ENCODE measurements around the gene CRIP2.

- TF ChIP-seq CEBPZ (IDR thresholded peaks at IDR 0.05; ENCODE audit: low read depth, low read length) (no peak), JUND (IDR thresholded peaks at IDR 0.05; ENCODE audit: low read depth, low read length) (no peak), SUPT20H (IDR thresholded peaks at IDR 0.05; ENCODE audit: borderline replicate concordance, control insufficient read depth, low read depth, low read length) (no peak), GATAD2B (conservative IDR thresholded peaks at IDR 0.05; ENCODE audit: low read depth) (no peak), EP300 (IDR thresholded peaks at IDR 0.05; ENCODE audit: borderline replicate concordance in 1 of 2, control insufficient read depth in 1 of 2, low read depth in 2 of 2, low read length in 2 of 2) (no peak), YY1 (IDR thresholded peaks at IDR 0.05; ENCODE audit: low read depth, low read length) (no peak), POLR2AphosphoS5 (IDR thresholded peaks at IDR 0.05; ENCODE audit: low read length) (no peak), NKRF (conservative IDR thresholded peaks at IDR 0.05) (no peak), TAF1 (IDR thresholded peaks at IDR 0.05; ENCODE audit: borderline replicate concordance, low read depth, low read length) (no peak)
- TF ChIP-seq, protein P1, sequence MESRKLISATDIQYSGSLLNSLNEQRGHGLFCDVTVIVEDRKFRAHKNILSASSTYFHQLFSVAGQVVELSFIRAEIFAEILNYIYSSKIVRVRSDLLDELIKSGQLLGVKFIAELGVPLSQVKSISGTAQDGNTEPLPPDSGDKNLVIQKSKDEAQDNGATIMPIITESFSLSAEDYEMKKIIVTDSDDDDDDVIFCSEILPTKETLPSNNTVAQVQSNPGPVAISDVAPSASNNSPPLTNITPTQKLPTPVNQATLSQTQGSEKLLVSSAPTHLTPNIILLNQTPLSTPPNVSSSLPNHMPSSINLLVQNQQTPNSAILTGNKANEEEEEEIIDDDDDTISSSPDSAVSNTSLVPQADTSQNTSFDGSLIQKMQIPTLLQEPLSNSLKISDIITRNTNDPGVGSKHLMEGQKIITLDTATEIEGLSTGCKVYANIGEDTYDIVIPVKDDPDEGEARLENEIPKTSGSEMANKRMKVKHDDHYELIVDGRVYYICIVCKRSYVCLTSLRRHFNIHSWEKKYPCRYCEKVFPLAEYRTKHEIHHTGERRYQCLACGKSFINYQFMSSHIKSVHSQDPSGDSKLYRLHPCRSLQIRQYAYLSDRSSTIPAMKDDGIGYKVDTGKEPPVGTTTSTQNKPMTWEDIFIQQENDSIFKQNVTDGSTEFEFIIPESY (IDR thresholded peaks at IDR 0.05): no peak
- TF ChIP-seq, protein P2, sequence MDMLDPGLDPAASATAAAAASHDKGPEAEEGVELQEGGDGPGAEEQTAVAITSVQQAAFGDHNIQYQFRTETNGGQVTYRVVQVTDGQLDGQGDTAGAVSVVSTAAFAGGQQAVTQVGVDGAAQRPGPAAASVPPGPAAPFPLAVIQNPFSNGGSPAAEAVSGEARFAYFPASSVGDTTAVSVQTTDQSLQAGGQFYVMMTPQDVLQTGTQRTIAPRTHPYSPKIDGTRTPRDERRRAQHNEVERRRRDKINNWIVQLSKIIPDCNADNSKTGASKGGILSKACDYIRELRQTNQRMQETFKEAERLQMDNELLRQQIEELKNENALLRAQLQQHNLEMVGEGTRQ (IDR thresholded peaks at IDR 0.05; ENCODE audit: borderline replicate concordance, low read depth, low read length): no peak
- TF ChIP-seq, protein P3, sequence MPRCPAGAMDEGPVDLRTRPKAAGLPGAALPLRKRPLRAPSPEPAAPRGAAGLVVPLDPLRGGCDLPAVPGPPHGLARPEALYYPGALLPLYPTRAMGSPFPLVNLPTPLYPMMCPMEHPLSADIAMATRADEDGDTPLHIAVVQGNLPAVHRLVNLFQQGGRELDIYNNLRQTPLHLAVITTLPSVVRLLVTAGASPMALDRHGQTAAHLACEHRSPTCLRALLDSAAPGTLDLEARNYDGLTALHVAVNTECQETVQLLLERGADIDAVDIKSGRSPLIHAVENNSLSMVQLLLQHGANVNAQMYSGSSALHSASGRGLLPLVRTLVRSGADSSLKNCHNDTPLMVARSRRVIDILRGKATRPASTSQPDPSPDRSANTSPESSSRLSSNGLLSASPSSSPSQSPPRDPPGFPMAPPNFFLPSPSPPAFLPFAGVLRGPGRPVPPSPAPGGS (IDR thresholded peaks at IDR 0.05; ENCODE audit: borderline replicate concordance, insufficient read depth, low read depth, low read length, poor library complexity, severe bottlenecking): no peak
- TF ChIP-seq, protein P4, sequence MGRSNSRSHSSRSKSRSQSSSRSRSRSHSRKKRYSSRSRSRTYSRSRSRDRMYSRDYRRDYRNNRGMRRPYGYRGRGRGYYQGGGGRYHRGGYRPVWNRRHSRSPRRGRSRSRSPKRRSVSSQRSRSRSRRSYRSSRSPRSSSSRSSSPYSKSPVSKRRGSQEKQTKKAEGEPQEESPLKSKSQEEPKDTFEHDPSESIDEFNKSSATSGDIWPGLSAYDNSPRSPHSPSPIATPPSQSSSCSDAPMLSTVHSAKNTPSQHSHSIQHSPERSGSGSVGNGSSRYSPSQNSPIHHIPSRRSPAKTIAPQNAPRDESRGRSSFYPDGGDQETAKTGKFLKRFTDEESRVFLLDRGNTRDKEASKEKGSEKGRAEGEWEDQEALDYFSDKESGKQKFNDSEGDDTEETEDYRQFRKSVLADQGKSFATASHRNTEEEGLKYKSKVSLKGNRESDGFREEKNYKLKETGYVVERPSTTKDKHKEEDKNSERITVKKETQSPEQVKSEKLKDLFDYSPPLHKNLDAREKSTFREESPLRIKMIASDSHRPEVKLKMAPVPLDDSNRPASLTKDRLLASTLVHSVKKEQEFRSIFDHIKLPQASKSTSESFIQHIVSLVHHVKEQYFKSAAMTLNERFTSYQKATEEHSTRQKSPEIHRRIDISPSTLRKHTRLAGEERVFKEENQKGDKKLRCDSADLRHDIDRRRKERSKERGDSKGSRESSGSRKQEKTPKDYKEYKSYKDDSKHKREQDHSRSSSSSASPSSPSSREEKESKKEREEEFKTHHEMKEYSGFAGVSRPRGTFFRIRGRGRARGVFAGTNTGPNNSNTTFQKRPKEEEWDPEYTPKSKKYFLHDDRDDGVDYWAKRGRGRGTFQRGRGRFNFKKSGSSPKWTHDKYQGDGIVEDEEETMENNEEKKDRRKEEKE (IDR thresholded peaks at IDR 0.05): no peak
These were observed 18.6 kb upstream of the CRIP2 start for GRCh38 chr14:105455766-105456660.
